ENCODE measurements around the gene CTNNAL1. TPM values are rescaled to one million over a fixed set of nuclear protein-coding genes. Genes with fewer than 3 reads are reported as not detected.

CTNNAL1 gene
- total RNA-seq, 2 donors from 2014 or later, result 22.4 to 30.2 TPM

DNA sequence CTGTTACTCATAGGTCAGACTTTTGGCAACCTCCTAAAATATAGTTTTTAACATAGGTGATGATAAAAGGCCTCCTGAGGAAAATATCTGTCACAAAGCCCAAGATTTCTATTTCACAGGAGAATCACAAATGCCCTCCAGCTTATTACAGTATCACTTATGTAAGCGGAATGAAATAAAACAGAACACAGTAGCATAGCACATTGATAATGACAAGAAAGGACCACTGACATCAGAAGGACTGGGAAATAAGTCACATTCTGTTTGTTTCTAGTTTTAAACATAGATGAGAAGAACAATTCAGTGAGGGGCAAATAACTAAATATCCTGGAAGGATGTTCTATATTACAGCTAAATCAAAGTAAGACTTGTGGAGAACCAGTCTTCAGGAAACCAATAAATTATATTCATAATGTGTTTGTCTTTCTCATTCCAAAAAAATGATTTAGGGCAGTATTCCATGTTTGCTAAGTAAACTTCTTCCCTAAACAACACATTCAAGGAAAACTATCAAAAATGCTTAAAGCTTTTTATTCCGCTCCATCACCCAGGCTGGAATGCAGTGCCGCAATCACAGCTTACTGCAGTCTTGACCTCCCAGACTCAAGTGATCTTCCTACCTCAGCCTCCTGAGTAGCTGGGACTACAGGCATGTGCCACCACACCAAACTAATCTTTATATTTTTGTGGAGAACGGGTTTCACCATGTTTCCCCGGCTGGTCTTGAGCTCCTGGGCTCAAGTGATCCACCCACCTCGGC, 20.8 kb upstream of the CTNNAL1 start:
- TF ChIP-seq, protein P1, sequence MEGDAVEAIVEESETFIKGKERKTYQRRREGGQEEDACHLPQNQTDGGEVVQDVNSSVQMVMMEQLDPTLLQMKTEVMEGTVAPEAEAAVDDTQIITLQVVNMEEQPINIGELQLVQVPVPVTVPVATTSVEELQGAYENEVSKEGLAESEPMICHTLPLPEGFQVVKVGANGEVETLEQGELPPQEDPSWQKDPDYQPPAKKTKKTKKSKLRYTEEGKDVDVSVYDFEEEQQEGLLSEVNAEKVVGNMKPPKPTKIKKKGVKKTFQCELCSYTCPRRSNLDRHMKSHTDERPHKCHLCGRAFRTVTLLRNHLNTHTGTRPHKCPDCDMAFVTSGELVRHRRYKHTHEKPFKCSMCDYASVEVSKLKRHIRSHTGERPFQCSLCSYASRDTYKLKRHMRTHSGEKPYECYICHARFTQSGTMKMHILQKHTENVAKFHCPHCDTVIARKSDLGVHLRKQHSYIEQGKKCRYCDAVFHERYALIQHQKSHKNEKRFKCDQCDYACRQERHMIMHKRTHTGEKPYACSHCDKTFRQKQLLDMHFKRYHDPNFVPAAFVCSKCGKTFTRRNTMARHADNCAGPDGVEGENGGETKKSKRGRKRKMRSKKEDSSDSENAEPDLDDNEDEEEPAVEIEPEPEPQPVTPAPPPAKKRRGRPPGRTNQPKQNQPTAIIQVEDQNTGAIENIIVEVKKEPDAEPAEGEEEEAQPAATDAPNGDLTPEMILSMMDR (IDR thresholded peaks at IDR 0.05), result no peak
- Histone ChIP-seq H3K9ac (ENCODE audit: low read depth in 2 of 2, low read length in 2 of 2) (no peak overlapping the region), H3K27me3 (no peaks in the 10 kb centered on the region), H3K36me3 (no peaks in the 10 kb centered on the region), H3K27ac (no peak overlapping the region), H3K4me1 (no peaks in the 10 kb centered on the region), H3K4me3 (no peak overlapping the region), H3K9me3 (no peaks in the 10 kb centered on the region)
- intact Hi-C loops (cut with DNase I), result no loop called here
- no peak for DNase-seq

DNA sequence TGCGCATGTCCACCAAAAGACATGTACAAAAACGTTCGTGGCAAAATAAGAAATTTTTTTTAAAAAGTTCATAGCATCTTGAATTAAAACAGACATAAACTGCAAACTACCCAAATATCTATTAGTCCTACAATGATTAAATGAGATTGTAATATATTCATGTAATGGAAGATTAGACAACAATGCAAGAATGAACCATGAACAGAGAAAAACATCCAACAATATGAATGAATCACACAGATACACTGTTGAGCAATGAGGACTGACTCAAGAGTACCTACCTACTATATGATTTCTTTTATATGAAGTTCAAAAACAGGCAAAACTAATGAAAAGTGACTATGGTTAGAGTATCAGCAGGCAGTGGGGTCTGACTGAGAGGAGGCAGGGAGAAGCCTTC, 17.9 kb upstream of the CTNNAL1 start:
- Histone ChIP-seq H3K9ac (ENCODE audit: low read depth in 2 of 2, low read length in 2 of 2) (no peak overlapping the region), H3K36me3 (no peaks in the 10 kb centered on the region), H3K9me3 (no peaks in the 10 kb centered on the region), H3K4me1 (no peaks in the 10 kb centered on the region), H3K4me3 (no peak overlapping the region), H3K27me3 (no peaks in the 10 kb centered on the region), H3K27ac (no peak overlapping the region)
- TF ChIP-seq, protein P1 (IDR thresholded peaks at IDR 0.05), result no peak
- DNase-seq, result no peak
- intact Hi-C loops (cut with DNase I), result no loop called here

DNA sequence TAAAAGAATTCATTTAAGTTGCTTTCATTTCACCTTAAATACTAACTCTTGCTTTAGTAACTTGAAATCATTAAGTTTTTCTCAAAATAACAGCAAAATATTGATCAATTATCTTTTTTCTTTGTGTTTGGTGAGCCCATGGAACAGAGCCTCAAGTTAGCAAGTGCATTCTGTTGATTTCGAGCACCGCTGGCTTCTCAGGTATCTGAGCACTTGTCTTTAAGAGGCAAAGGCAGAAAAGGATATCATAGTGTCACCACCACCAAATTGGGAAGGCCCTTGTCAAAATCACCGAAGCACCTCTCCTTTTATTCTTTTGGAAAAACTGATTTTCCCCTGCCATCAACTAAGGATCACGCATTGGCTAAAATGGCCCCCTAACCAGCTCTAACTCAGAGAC, 17.1 kb upstream of the CTNNAL1 start:
- TF ChIP-seq, protein P1 (IDR thresholded peaks at IDR 0.05), result no peak
- Histone ChIP-seq H3K9me3 (no peaks in the 10 kb centered on the region), H3K9ac (ENCODE audit: low read depth in 2 of 2, low read length in 2 of 2) (no peak overlapping the region), H3K36me3 (no peaks in the 10 kb centered on the region), H3K4me3 (no peak overlapping the region), H3K27ac (no peak overlapping the region), H3K27me3 (no peaks in the 10 kb centered on the region), H3K4me1 (no peaks in the 10 kb centered on the region)
- intact Hi-C loops (cut with DNase I), result no loop called here
- DNase-seq, result no peak

DNA sequence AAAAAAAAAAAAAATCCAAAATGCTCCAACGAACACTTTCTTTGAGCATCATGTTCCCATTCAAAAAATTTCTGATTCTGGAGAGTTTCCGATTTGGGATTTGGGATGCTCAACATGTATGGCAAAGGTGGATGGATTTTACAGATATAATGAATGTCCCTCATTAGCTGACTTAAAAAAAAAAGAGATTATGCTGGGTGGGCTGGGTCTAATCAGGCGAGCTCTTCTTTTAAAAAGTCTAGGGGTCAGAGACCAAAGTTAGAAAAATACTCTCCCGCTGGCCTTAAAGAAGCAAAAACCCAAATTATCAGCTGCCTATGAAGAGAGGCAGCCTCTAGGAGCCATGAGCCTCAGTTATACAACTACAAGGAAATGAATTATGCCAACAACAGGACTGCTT, 15.2 kb upstream of the CTNNAL1 start:
- Histone ChIP-seq H3K4me1 (no peaks in the 10 kb centered on the region), H3K9ac (ENCODE audit: low read depth in 2 of 2, low read length in 2 of 2) (no peak overlapping the region), H3K9me3 (no peaks in the 10 kb centered on the region), H3K27me3 (no peaks in the 10 kb centered on the region), H3K27ac (no peak overlapping the region), H3K36me3 (no peaks in the 10 kb centered on the region), H3K4me3 (no peak overlapping the region)
- TF ChIP-seq, protein P1 (IDR thresholded peaks at IDR 0.05), result no peak
- no peak for DNase-seq
- intact Hi-C loops (cut with DNase I), result no loop called here

DNA sequence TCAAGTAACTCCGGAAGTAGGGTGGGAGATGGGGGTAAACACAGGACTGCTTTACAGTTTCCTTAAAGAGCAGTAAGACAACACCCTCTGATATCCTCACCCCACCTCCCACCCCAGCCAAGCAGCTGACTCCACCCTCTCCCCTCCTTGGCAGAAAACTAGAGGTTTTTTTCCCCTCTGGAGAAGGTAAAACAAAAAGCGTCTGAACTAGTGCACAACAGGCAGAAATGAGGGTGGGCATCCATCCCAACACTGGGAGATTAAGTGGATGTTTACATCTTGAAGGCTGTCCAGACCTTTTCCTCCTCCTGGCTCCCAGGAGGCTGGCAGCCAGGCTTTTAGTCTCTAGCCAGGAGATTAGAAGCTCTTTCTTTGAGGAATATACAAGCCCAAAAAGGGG, 13.9 kb upstream of the CTNNAL1 start:
- no peaks in the 10 kb centered on the region for H3K4me1 ChIP-seq
- intact Hi-C loops (cut with DNase I), result no loop called here
- no peak overlapping the region for H3K27ac ChIP-seq

More for the DNA sequence above, 13.9 kb upstream of the CTNNAL1 start:
- TF ChIP-seq, protein P1 (IDR thresholded peaks at IDR 0.05), result no peak
- Histone ChIP-seq H3K9ac (ENCODE audit: low read depth in 2 of 2, low read length in 2 of 2) (no peak overlapping the region), H3K27me3 (no peaks in the 10 kb centered on the region), H3K36me3 (no peaks in the 10 kb centered on the region), H3K9me3 (no peaks in the 10 kb centered on the region), H3K4me3 (no peak overlapping the region)
- no peak for DNase-seq
